Activated gamma-delta T cell (primary cell): Measurements from ENCODE around the gene CIAO2A.

Experiments used
- DNase-seq: peaks from one replicate; lab custom pipeline; 2025; lab: John Stamatoyannopoulos, UW

CIAO2A gene

GRCh38 chr15:64044300-64045100 lies 49.1 kb downstream of the CIAO2A start:
- DNase-seq = no peak

- no peak for DNase-seq
These were observed 54.6 kb downstream of the CIAO2A start for GRCh38 chr15:64038878-64039610.

GRCh38 chr15:64037966-64038365 lies 55.7 kb downstream of the CIAO2A start:
- DNase-seq = no peak

- DNase-seq = no peak
These were observed 56.5 kb downstream of the CIAO2A start for GRCh38 chr15:64037116-64037515.

GRCh38 chr15:64035525-64035924 lies 58.1 kb downstream of the CIAO2A start:
- DNase-seq = no peak

- no peak for DNase-seq
These were observed 59.1 kb downstream of the CIAO2A start for GRCh38 chr15:64034519-64034918.

- DNase-seq = no peak
These were observed 61.3 kb downstream of the CIAO2A start for GRCh38 chr15:64032329-64032728.

- no peak for DNase-seq
These were observed 63.5 kb downstream of the CIAO2A start for GRCh38 chr15:64030123-64030522.

- no peak for DNase-seq
These were observed 64.0 kb downstream of the CIAO2A start for GRCh38 chr15:64029633-64030032.

GRCh38 chr15:64029110-64029509 lies 64.5 kb downstream of the CIAO2A start:
- no peak for DNase-seq

GRCh38 chr15:64026591-64026990 lies 67.0 kb downstream of the CIAO2A start:
- DNase-seq = no peak

GRCh38 chr15:64024172-64025050 lies 69.2 kb downstream of the CIAO2A start:
- no peak for DNase-seq

- no peak for DNase-seq
These were observed 70.4 kb downstream of the CIAO2A start for GRCh38 chr15:64023220-64023619.

GRCh38 chr15:64022571-64022970 lies 71.1 kb downstream of the CIAO2A start:
- no peak for DNase-seq
